OCI-LY1 (cell line): ENCODE measurements around the gene SAFB.

Source experiments
- H2AFZ ChIP-seq: fragments of 200-600 bp; sonication (generic), shearing (Covaris generic); 2 replicates; pipeline ENCODE4 v1.6.0; 2014; ENCODE audit warnings: antibody characterized with exemption, mild to moderate bottlenecking, low read length
- H3F3A ChIP-seq: fragments of 200-600 bp; sonication (generic), shearing (Covaris generic); 2 replicates; pipeline ENCODE4 v1.6.0; 2014; ENCODE audit warnings: mild to moderate bottlenecking, antibody characterized with exemption, low read length, moderate library complexity; ENCODE audit not compliant: insufficient read depth
- H3K27ac ChIP-seq: fragments of 200-600 bp; sonication (generic); 2 replicates; pipeline ENCODE4 v1.5.1; 2014; ENCODE audit warnings: low read length, mixed run types, mild to moderate bottlenecking, low read depth; ENCODE audit not compliant: poor library complexity, severe bottlenecking
- H3K27me3 ChIP-seq: fragments of 200-600 bp; sonication (generic); 2 replicates; pipeline ENCODE4 v1.6.0; 2014; ENCODE audit warnings: antibody characterized with exemption, mild to moderate bottlenecking, low read length, moderate library complexity; ENCODE audit not compliant: insufficient read depth
- H3K36me3 ChIP-seq: fragments of 200-600 bp; sonication (generic); 2 replicates; pipeline ENCODE4 v1.6.1; 2014; ENCODE audit warnings: mild to moderate bottlenecking, antibody characterized with exemption, low read length, moderate library complexity, mixed read lengths; ENCODE audit not compliant: insufficient read depth
- H3K4me1 ChIP-seq: fragments of 200-600 bp; sonication (generic); 2 replicates; pipeline ENCODE4 v1.5.1; 2014; ENCODE audit warnings: mild to moderate bottlenecking, low read length, moderate library complexity; ENCODE audit not compliant: insufficient read depth, severe bottlenecking
- H3K4me2 ChIP-seq: fragments of 200-600 bp; sonication (generic), shearing (Covaris generic); 2 replicates; pipeline ENCODE4 v1.6.1; 2014; ENCODE audit warnings: low read length
- H3K4me3 ChIP-seq: fragments of 200-600 bp; sonication (generic); 2 replicates; pipeline ENCODE4 v1.5.1; 2014; ENCODE audit warnings: low read length, low read depth, mild to moderate bottlenecking, mixed read lengths; ENCODE audit not compliant: poor library complexity, severe bottlenecking
- H3K79me2 ChIP-seq: fragments of 200-600 bp; shearing (Covaris generic); 2 replicates; pipeline ENCODE4 v1.6.1; 2016; ENCODE audit warnings: mixed run types, low read length, mixed read lengths; ENCODE audit not compliant: insufficient read depth
- H3K9ac ChIP-seq: fragments of 200-600 bp; sonication (generic), shearing (Covaris generic); 2 replicates; pipeline ENCODE4 v1.6.1; 2014; ENCODE audit warnings: mild to moderate bottlenecking, low read length, mixed read lengths
- H3K9me2 ChIP-seq: fragments of 200-600 bp; sonication (generic), shearing (Covaris generic); 2 replicates; pipeline ENCODE4 v1.6.1; 2014; ENCODE audit warnings: low read depth, mild to moderate bottlenecking, low read length, mixed read lengths
- H3K9me3 ChIP-seq: fragments of 200-600 bp; shearing (Covaris generic); 2 replicates; pipeline ENCODE4 v1.6.1; 2014; ENCODE audit warnings: low read length, mixed read lengths
- H4K20me1 ChIP-seq: fragments of 200-600 bp; sonication (generic), shearing (Covaris generic); 2 replicates; pipeline ENCODE4 v1.6.0; 2016; ENCODE audit warnings: mild to moderate bottlenecking, low read length; ENCODE audit not compliant: insufficient read depth
- CTCF ChIP-seq: fragments of 200-600 bp; sonication (generic), shearing (Covaris generic); IDR thresholded peaks from 2 replicates; pipeline ENCODE4 v1.5.1; 2017; ENCODE audit warnings: mild to moderate bottlenecking, antibody characterized with exemption, low read length, moderate library complexity, mixed read lengths
- EZH2 ChIP-seq: fragments of 200-600 bp; sonication (generic), shearing (Covaris generic); IDR thresholded peaks from 2 replicates; pipeline ENCODE4 v1.8.0; 2017; ENCODE audit warnings: borderline replicate concordance, mixed run types, mild to moderate bottlenecking, antibody characterized with exemption, low read length, moderate library complexity, mixed read lengths

Gene SAFB

DNA sequence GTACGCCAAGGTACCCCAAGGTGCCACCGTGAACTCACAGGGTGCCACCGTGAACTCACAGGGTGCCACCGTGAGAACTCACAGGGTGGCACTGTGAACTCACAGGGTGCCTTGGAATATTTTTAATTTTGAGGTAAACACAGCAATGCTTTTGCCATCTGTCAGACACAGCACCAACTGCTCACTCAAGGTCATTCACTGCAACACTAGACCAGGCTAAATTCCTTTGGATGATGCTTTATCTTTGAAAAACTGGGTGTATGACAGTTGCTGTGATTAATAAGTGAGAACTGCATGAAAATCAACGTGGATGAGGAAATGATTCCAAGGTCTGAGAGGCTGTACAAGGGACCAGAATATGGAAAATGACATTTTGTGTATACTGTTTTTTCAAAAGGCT, 19.3 kb upstream of the SAFB start:
- Histone ChIP-seq H3F3A (no peaks in the 10 kb centered on the region), H3K4me1 (no peaks in the 10 kb centered on the region), H3K4me2 (no peak overlapping the region), H3K9ac (no peak overlapping the region), H3K4me3 (no peak overlapping the region), H4K20me1 (no peaks in the 10 kb centered on the region), H3K9me3 (no peaks in the 10 kb centered on the region), H3K79me2 (0 out of 2 replicates have a peak, but pooled peaks cover 11% of the 10 kb centered on the region), H3K27me3 (no peaks in the 10 kb centered on the region), H2AFZ (no peak overlapping the region), H3K9me2 (no peaks in the 10 kb centered on the region), H3K36me3 (peaks cover 94% of the 10 kb centered on the region), H3K27ac (no peak overlapping the region)
- TF ChIP-seq CTCF (no peak), EZH2 (no peak)

GRCh38 chr19:5605362-5605761, 17.5 kb upstream of the SAFB start:
- peaks cover 94% of the 10 kb centered on the region for H3K36me3 ChIP-seq
- H3K79me2 ChIP-seq, result 0 out of 2 replicates have a peak, but pooled peaks cover 11% of the 10 kb centered on the region

DNA sequence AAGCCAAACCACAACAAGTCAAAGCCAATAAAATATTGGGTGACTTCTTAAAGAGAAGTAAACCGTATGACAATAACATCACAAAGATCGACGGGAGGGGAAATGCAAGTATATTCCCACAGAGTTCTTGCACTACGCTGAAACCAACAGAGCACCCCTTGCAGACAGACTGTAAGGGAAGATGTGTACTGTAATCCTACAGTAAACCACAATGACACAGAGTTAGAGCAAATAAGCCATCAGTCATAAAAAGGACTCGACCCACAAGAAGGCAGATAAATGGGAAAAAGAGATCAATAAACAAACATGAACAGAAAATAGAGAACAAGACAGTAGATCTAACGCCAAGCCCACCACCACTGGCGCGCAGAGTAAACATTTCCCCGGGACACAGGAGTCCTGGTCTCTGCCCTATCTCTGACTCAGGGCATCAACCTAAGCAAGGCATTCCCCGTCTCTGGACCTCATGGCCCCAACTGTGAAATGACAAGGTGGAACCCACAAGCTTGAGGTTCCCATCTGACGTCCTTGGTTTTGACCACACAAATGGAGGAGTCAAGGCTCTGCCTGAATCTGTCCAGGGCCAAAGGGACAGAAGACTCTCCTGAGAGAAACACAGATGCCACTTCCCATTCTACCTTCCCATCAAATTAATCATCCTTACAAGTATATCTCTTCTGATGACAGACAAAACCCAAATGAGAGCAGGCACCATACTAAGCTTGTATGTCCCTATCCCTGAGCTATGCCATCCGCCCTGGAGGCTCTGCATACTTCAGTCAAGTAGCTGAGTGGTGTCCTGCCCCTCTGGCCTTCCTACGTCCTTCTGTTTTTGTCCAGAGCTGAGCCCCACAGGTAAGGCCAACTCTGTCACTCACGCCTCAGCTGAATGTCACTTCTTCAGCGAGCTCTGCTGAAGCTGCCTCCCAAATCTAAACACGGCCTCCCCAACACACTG, 15.3 kb upstream of the SAFB start:
- H3K9me3 ChIP-seq, result no peaks in the 10 kb centered on the region
- peaks cover 91% of the 10 kb centered on the region for H3K36me3 ChIP-seq
- H3K9me2 ChIP-seq, result no peaks in the 10 kb centered on the region
- H3K4me1 ChIP-seq, result no peaks in the 10 kb centered on the region
- H3K4me3 ChIP-seq, result no peak overlapping the region
- 0 out of 2 replicates have a peak, but pooled peaks cover 14% of the 10 kb centered on the region for H3K79me2 ChIP-seq
- H4K20me1 ChIP-seq, result no peaks in the 10 kb centered on the region
- no peak for TF ChIP-seq EZH2
- no peak for TF ChIP-seq CTCF
- no peak overlapping the region for H2AFZ ChIP-seq
- H3K27ac ChIP-seq, result no peak overlapping the region
- no peaks in the 10 kb centered on the region for H3F3A ChIP-seq
- H3K4me2 ChIP-seq, result no peak overlapping the region
- H3K27me3 ChIP-seq, result no peaks in the 10 kb centered on the region
- no peak overlapping the region for H3K9ac ChIP-seq

More at GRCh38 chr19:5605362-5605761, 17.5 kb upstream of the SAFB start:
- H3K4me1 ChIP-seq, result no peaks in the 10 kb centered on the region
- no peaks in the 10 kb centered on the region for H4K20me1 ChIP-seq
- H3F3A ChIP-seq, result no peaks in the 10 kb centered on the region
- no peak overlapping the region for H3K4me2 ChIP-seq
- no peak overlapping the region for H3K27ac ChIP-seq
- H3K27me3 ChIP-seq, result no peaks in the 10 kb centered on the region
- H2AFZ ChIP-seq, result no peak overlapping the region
- no peaks in the 10 kb centered on the region for H3K9me2 ChIP-seq
- TF ChIP-seq CTCF, result no peak
- TF ChIP-seq EZH2, result no peak
- H3K9me3 ChIP-seq, result no peaks in the 10 kb centered on the region
- H3K9ac ChIP-seq, result no peak overlapping the region
- no peak overlapping the region for H3K4me3 ChIP-seq
